Lower lobe of right lung (tissue), 2 donors: ENCODE results near the gene MEIS3. TPM values are rescaled to one million over a fixed set of nuclear protein-coding genes. Genes with fewer than 3 reads are reported as not detected.

ENCODE experiments used
- ATAC-seq, 2 donors: fragments of 200-7000 bp; cut with Tn5 transposase; one replicate each; pipeline ENCODE4 v1.9.1; 2020 to 2022; ENCODE audit warnings: mild to moderate bottlenecking in 2 of 2, moderate library complexity in 2 of 2
- DNase-seq: peaks from one replicate; pipeline ENCODE4 v3.0.0-alpha.2; 2020
- H3K27ac ChIP-seq: fragments of 200-600 bp; one replicate; pipeline ENCODE4 v1.8.0; 2022
- H3K27me3 ChIP-seq: fragments of 200-600 bp; one replicate; pipeline ENCODE4 v1.8.0; 2022; ENCODE audit warnings: low read depth
- H3K36me3 ChIP-seq: fragments of 200-600 bp; one replicate; pipeline ENCODE4 v1.8.0; 2022; ENCODE audit warnings: mild to moderate bottlenecking
- H3K4me1 ChIP-seq: fragments of 200-600 bp; one replicate; pipeline ENCODE4 v1.8.0; 2022
- H3K4me3 ChIP-seq: fragments of 200-600 bp; one replicate; pipeline ENCODE4 v1.8.0; 2022; ENCODE audit warnings: mild to moderate bottlenecking
- H3K9me3 ChIP-seq: fragments of 200-600 bp; one replicate; pipeline ENCODE4 v1.8.0; 2022
- intact Hi-C: fragments of 100-400 bp; cut with DNase I; formaldehyde crosslinking; loops from one replicate; pipeline ENCODE4 v1.11.0; 2022
- total RNA-seq: library from RNA; stranded (reverse); fragmentation: NEBNext Ultra II Directional; extraction: Animal tissue kit (Norgen Biotek cat#: 25700); gene quantifications from one replicate; pipeline ENCODE4 v1.2.1, GENCODE V29; 2021
- TF ChIP-seq, protein P1 (sequence below): fragments of 200-600 bp; IDR thresholded peaks from one replicate; pipeline ENCODE4 v1.8.0; 2022; ENCODE audit warnings: antibody characterized with exemption, mild to moderate bottlenecking
- donor health status: DM: no; HTN: yes; CAD: no; lungs with severe emphysema.

Gene MEIS3
- total RNA-seq, 1 donor from 2014 or later: 5.3 TPM

DNA sequence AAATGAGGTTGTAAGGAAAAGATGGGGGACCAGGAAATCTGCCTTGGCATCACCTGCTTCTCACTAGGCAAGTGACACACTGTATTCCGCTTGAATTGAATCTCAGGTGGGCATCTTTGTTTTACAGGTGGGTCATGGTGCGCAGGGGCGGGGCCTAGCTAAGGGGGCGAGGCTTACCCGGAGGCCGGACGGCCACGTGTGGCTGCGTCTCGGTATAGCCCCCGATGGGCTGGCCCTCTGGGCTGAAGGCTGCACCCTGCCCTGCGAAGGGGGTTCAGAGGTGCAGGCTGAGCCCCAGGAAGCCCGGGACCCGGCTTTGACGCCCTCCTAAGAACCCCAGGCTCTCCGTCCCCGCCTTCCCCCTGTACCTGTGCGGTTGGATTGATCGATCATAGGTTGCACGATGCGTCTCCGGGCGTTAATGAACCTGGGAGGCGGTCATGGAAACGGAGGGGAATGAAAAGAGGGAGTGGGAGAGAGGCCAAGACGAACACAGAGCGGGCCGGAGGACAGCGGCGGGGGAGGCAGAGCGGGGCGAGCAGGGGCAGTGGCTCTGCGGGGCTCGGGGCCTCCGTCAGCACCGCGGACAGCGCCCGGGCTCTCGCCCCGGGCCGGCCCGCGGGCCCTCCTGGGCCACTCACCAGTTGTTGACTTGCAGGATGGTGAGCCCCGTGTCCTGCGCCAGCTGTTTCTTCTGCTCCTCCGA is 12.5 kb downstream of the MEIS3 start:
- Histone ChIP-seq H3K4me1 (no peaks in the 10 kb centered on the region), H3K9me3 (no peaks in the 10 kb centered on the region), H3K27me3 (peaks cover 33% of the 10 kb centered on the region), H3K27ac (no peak overlapping the region), H3K4me3 (no peak overlapping the region), H3K36me3 (no peaks in the 10 kb centered on the region)
- no peak for DNase-seq
- ATAC-seq: peak; percentile 33 to 62
- intact Hi-C loops: no loop called here
- TF ChIP-seq, protein P1, sequence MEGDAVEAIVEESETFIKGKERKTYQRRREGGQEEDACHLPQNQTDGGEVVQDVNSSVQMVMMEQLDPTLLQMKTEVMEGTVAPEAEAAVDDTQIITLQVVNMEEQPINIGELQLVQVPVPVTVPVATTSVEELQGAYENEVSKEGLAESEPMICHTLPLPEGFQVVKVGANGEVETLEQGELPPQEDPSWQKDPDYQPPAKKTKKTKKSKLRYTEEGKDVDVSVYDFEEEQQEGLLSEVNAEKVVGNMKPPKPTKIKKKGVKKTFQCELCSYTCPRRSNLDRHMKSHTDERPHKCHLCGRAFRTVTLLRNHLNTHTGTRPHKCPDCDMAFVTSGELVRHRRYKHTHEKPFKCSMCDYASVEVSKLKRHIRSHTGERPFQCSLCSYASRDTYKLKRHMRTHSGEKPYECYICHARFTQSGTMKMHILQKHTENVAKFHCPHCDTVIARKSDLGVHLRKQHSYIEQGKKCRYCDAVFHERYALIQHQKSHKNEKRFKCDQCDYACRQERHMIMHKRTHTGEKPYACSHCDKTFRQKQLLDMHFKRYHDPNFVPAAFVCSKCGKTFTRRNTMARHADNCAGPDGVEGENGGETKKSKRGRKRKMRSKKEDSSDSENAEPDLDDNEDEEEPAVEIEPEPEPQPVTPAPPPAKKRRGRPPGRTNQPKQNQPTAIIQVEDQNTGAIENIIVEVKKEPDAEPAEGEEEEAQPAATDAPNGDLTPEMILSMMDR: no peak

- no peak overlapping the region for H3K27ac ChIP-seq
- no peaks in the 10 kb centered on the region for H3K4me1 ChIP-seq
- TF ChIP-seq, protein P1: no peak
- intact Hi-C loops: no loop called here
- ATAC-seq (no peak), DNase-seq (no peak)
- H3K27me3 ChIP-seq: peaks cover 33% of the 10 kb centered on the region
- H3K4me3 ChIP-seq: no peak overlapping the region
- H3K9me3 ChIP-seq: no peaks in the 10 kb centered on the region
- no peaks in the 10 kb centered on the region for H3K36me3 ChIP-seq
Observed at GRCh38 chr19:47405854-47406417, 13.4 kb downstream of the MEIS3 start.

DNA sequence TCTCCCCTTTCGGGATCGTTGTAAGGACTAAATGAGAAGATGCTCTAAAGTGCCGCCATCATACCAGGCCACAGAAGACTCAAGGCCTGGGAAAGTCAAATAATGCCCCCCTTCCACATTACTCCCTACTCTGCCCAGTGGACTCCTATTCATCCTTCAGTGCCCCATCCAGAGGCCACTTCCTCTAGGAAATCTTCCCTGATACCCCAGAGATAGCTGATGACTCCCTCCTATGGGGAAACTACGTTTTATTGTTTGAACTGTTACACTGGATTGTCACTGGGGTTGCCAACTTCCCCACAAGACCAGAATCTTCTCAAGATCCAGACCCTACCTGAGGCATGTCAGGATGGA is 14.2 kb downstream of the MEIS3 start:
- TF ChIP-seq, protein P1: no peak
- H3K9me3 ChIP-seq: no peaks in the 10 kb centered on the region
- no peaks in the 10 kb centered on the region for H3K36me3 ChIP-seq
- intact Hi-C loops: no loop called here
- ATAC-seq (no peak), DNase-seq (no peak)
- H3K4me3 ChIP-seq: no peak overlapping the region
- H3K4me1 ChIP-seq: no peaks in the 10 kb centered on the region
- peaks cover 33% of the 10 kb centered on the region for H3K27me3 ChIP-seq
- no peak overlapping the region for H3K27ac ChIP-seq

- H3K36me3 ChIP-seq: no peaks in the 10 kb centered on the region
- ATAC-seq: no peak
- no peak overlapping the region for H3K4me3 ChIP-seq
- no peaks in the 10 kb centered on the region for H3K4me1 ChIP-seq
- no peak for DNase-seq
- no peaks in the 10 kb centered on the region for H3K9me3 ChIP-seq
- TF ChIP-seq, protein P1: no peak
- intact Hi-C loops: no loop called here
- H3K27ac ChIP-seq: no peak overlapping the region
- peaks cover 37% of the 10 kb centered on the region for H3K27me3 ChIP-seq
Observed at GRCh38 chr19:47404334-47405196, 14.8 kb downstream of the MEIS3 start.

GRCh38 chr19:47402504-47402903 is 16.8 kb downstream of the MEIS3 start:
- no peak for ATAC-seq
- H3K27me3 ChIP-seq: peaks cover 32% of the 10 kb centered on the region
- intact Hi-C loops: no loop called here

More at GRCh38 chr19:47402504-47402903, 16.8 kb downstream of the MEIS3 start:
- Histone ChIP-seq H3K36me3 (no peaks in the 10 kb centered on the region), H3K4me1 (no peaks in the 10 kb centered on the region), H3K27ac (no peak overlapping the region), H3K4me3 (no peak overlapping the region), H3K9me3 (no peaks in the 10 kb centered on the region)
- no peak for DNase-seq
- TF ChIP-seq, protein P1: no peak
